IMR-90 (cell line): Measurements from ENCODE around the gene FAM149A. TPM values are rescaled to one million over a fixed set of nuclear protein-coding genes. Genes with fewer than 3 reads are reported as not detected.

ENCODE experiments used
- ATAC-seq: fragments of 200-7000 bp; cut with Tn5 transposase; 2 replicates; pipeline ENCODE4 v1.9.1; 2020; ENCODE audit warnings: low read depth, mild to moderate bottlenecking, moderate library complexity
- BruUV-seq: library from RNA; stranded (reverse); fragments of 400-500 nt; replicated peaks from 2 replicates; lab custom pipeline; 2021; lab: Mats Ljungman, UMichigan
- CTCF ChIA-PET: fragments of 300-600 bp; formaldehyde crosslinking; extraction: SDS; loops from one replicate; lab custom pipeline; 2021; ENCODE audit warnings: antibody characterized with exemption; lab: Yijun Ruan, JAX
- POLR2A ChIA-PET: fragments of 300-600 bp; sonication (Branson Sonifier 250); formaldehyde crosslinking; loops from one replicate; lab custom pipeline; 2022; ENCODE audit warnings: antibody characterized with exemption; ENCODE audit not compliant: unreplicated experiment; lab: Charles Lee
- DNase-seq: peaks from one replicate; pipeline ENCODE4 v3.0.0; 2013
- H2AFZ ChIP-seq: replicated peaks from 2 replicates; pipeline ENCODE3; 2013; ENCODE audit warnings: low read length, mild to moderate bottlenecking; ENCODE audit not compliant: poor library complexity
- H2AK5ac ChIP-seq: 2 replicates; pipeline ENCODE4 v1.6.1; 2013; ENCODE audit warnings: low read depth, low read length, inconsistent platforms
- H2AK9ac ChIP-seq: replicated peaks from 2 replicates; pipeline ENCODE3; 2013; ENCODE audit warnings: mild to moderate bottlenecking, low read depth, low read length, moderate library complexity; ENCODE audit not compliant: poor library complexity
- H2BK120ac ChIP-seq: 2 replicates; pipeline ENCODE4 v1.6.1; 2013; ENCODE audit warnings: low read depth, low read length, inconsistent platforms
- H2BK15ac ChIP-seq: 3 replicates; pipeline ENCODE4 v1.6.1; 2013; ENCODE audit warnings: low read depth, low read length, inconsistent platforms
- H2BK20ac ChIP-seq: 2 replicates; pipeline ENCODE4 v1.6.1; 2013; ENCODE audit warnings: low read depth, mild to moderate bottlenecking, inconsistent platforms, low read length, moderate library complexity
- H2BK5ac ChIP-seq: 2 replicates; pipeline ENCODE4 v1.6.1; 2013; ENCODE audit warnings: mild to moderate bottlenecking, low read depth, low read length, inconsistent platforms; ENCODE audit not compliant: poor library complexity, severe bottlenecking
- H3K14ac ChIP-seq: replicated peaks from 2 replicates; pipeline ENCODE4 v1.6.1; 2013; ENCODE audit warnings: low read depth, low read length, inconsistent platforms
- H3K18ac ChIP-seq: 2 replicates; pipeline ENCODE4 v1.6.1; 2013; ENCODE audit warnings: low read depth, low read length, control low read depth
- H3K23ac ChIP-seq: 2 replicates; pipeline ENCODE4 v1.6.1; 2013; ENCODE audit warnings: low read depth, low read length, inconsistent platforms
- H3K27ac ChIP-seq: 2 replicates; pipeline ENCODE4 v1.5.1; 2013; ENCODE audit warnings: mild to moderate bottlenecking, control low read depth, low read length; ENCODE audit not compliant: insufficient read depth
- H3K27me3 ChIP-seq: 2 replicates; pipeline ENCODE4 v1.6.1; 2013; ENCODE audit warnings: low read length; ENCODE audit not compliant: control insufficient read depth, insufficient read depth
- H3K36me3 ChIP-seq: 2 replicates; pipeline ENCODE4 v1.6.1; 2013; ENCODE audit warnings: low read length, mixed read lengths; ENCODE audit not compliant: control insufficient read depth, insufficient read depth
- H3K4ac ChIP-seq: 2 replicates; pipeline ENCODE4 v1.6.1; 2013; ENCODE audit warnings: low read depth, low read length, inconsistent platforms
- H3K4me1 ChIP-seq: 2 replicates; pipeline ENCODE4 v1.6.1; 2013; ENCODE audit warnings: low read length, mixed read lengths; ENCODE audit not compliant: control insufficient read depth, insufficient read depth
- H3K4me2 ChIP-seq: 2 replicates; pipeline ENCODE4 v1.6.1; 2013; ENCODE audit warnings: low read depth, mild to moderate bottlenecking, control low read depth, low read length, moderate library complexity
- H3K4me3 ChIP-seq: 2 replicates; pipeline ENCODE4 v1.5.1; 2013; ENCODE audit warnings: low read depth, mild to moderate bottlenecking, control low read depth, low read length, moderate library complexity; ENCODE audit not compliant: insufficient read depth
- H3K56ac ChIP-seq: 2 replicates; pipeline ENCODE4 v1.6.1; 2013; ENCODE audit warnings: low read length, inconsistent platforms; ENCODE audit not compliant: insufficient read depth; ENCODE audit errors: extremely low read depth
- H3K79me1 ChIP-seq, 2 experiments: 2 replicates each; pipeline ENCODE4 v1.6.1; 2013; ENCODE audit warnings: low read length in 2 of 2, inconsistent platforms in 1 of 2, low read depth in 1 of 2
- H3K9ac ChIP-seq: 2 replicates; pipeline ENCODE4 v1.6.1; 2013; ENCODE audit warnings: low read depth, low read length, control low read depth
- H3K9me1 ChIP-seq: 2 replicates; pipeline ENCODE4 v1.6.1; 2013; ENCODE audit warnings: low read length, inconsistent platforms; ENCODE audit not compliant: insufficient read depth
- H3K9me3 ChIP-seq: 2 replicates; pipeline ENCODE4 v1.6.1; 2013; ENCODE audit warnings: low read length; ENCODE audit not compliant: control insufficient read depth, insufficient read depth
- H4K20me1 ChIP-seq: 2 replicates; pipeline ENCODE4 v1.6.1; 2013; ENCODE audit warnings: low read length, inconsistent platforms; ENCODE audit not compliant: insufficient read depth
- H4K5ac ChIP-seq: 2 replicates; pipeline ENCODE4 v1.6.1; 2013; ENCODE audit warnings: mild to moderate bottlenecking, low read depth, low read length, control low read depth
- H4K8ac ChIP-seq, 2 experiments: 2 replicates each; pipeline ENCODE4 v1.6.1; 2013; ENCODE audit warnings: low read depth in 2 of 2, low read length in 2 of 2, control low read depth in 1 of 2, inconsistent platforms in 1 of 2
- H4K91ac ChIP-seq: 2 replicates; pipeline ENCODE4 v1.6.1; 2013; ENCODE audit warnings: low read depth, low read length, inconsistent platforms; ENCODE audit not compliant: insufficient read depth
- CEBPB ChIP-seq: IDR thresholded peaks from 2 replicates; pipeline ENCODE4 v1.6.1; 2012; ENCODE audit warnings: low read depth, low read length, improper control_type of control experiment
- FOS ChIP-seq: fragments of 150-350 bp; IDR thresholded peaks from 2 replicates; pipeline ENCODE4 v1.6.1; 2016; ENCODE audit warnings: low read depth, low read length
- MXI1 ChIP-seq: IDR thresholded peaks from 2 replicates; pipeline ENCODE4 v1.6.1; 2012; ENCODE audit warnings: low read depth, mild to moderate bottlenecking, low read length, moderate library complexity, borderline replicate concordance
- RAD21 ChIP-seq: IDR thresholded peaks from 2 replicates; pipeline ENCODE4 v1.6.1; 2012; ENCODE audit warnings: low read length, improper control_type of control experiment
- WGBS, 2 experiments: methylation state at CpG; one replicate each; pipeline versions ENCODE4 v1.1.5 to v1.1.7; 2013; ENCODE audit warnings: missing lambda C conversion rate in 2 of 2; ENCODE audit not compliant: insufficient read length in 1 of 2; ENCODE audit errors: extremely low coverage in 2 of 2; 5-methylcytosine and 5-hydroxymethylcytosine counted together
- dilution Hi-C: fragments of 300-500 bp; cut with HindIII; formaldehyde crosslinking; loops from one replicate; pipeline ENCODE4 v1.14.3; 2018; ENCODE audit warnings: low sequenced_read_pairs; ENCODE audit not compliant: unreplicated experiment
- in situ Hi-C: fragments of 300-500 bp; cut with MboI; formaldehyde crosslinking; loops from 3 replicates; pipeline ENCODE4 v1.14.3; 2019; ENCODE audit warnings: low sequenced_read_pairs, inconsistent platforms, mixed read lengths
- intact Hi-C: fragments of 100-400 bp; cut with micrococcal nuclease; formaldehyde crosslinking; loops from 2 replicates; pipeline ENCODE4 v1.10.0; 2022
- polyA plus RNA-seq, 3 experiments: library from polyadenylated mRNA; depleted of rRNA; stranded (reverse); fragments of >200 nt; gene quantifications; 2 replicates each; pipeline ENCODE4 v1.2.3, GENCODE V29; 2012; ENCODE audit warnings: low replicate concordance in 1 of 3
- total RNA-seq: library from RNA; depleted of rRNA; stranded (reverse); fragments of >200 nt; gene quantifications from 2 replicates; pipeline ENCODE4 v1.2.3, GENCODE V29; 2012

FAM149A gene
- total and polyA plus RNA-seq, 2 of the 4 experiments (the other 2 are of a cell fraction): 0.54 to 0.70 TPM

- no TSS peak for BruUV-seq
- Histone ChIP-seq H3K4me1 (no peaks in the 10 kb centered on the region), H2AFZ (no peak overlapping the region), H2BK120ac (no peak overlapping the region), H3K9ac (no peak overlapping the region), H3K9me1 (no peaks in the 10 kb centered on the region), H3K4ac (no peak overlapping the region), H2BK5ac (no peak overlapping the region), H3K18ac (no peak overlapping the region), H3K27ac (no peak overlapping the region), H4K8ac (no peak overlapping the region), H3K14ac (no peak overlapping the region), H4K5ac (no peak overlapping the region), H4K20me1 (no peaks in the 10 kb centered on the region), H2BK15ac (no peak overlapping the region), H3K56ac (no peak overlapping the region), H3K23ac (no peak overlapping the region), H3K36me3 (no peaks in the 10 kb centered on the region), H2BK20ac (no peak overlapping the region), H4K91ac (no peak overlapping the region), H3K79me1 (no peaks in the 10 kb centered on the region), H2AK5ac (no peak overlapping the region), H3K4me3 (no peak overlapping the region), H3K9me3 (no peaks in the 10 kb centered on the region), H3K27me3 (peaks cover 4% of the 10 kb centered on the region; the same call in 1 of the 2 replicates), H3K4me2 (no peak overlapping the region), H2AK9ac (no peak overlapping the region)
- dilution Hi-C loops: no loop called here
- ChIA-PET CTCF (no interaction called here), POLR2A (no interaction called here)
- intact Hi-C loops: loop anchor here (10.0 kb wide), 1 partner anchor 97 kb away; no protein-coding TSS in a partner anchor
- in situ Hi-C loops: no loop called here
- ATAC-seq (no peak), DNase-seq (no peak)
- no peak for TF ChIP-seq CEBPB
- TF ChIP-seq MXI1: no peak
- TF ChIP-seq RAD21: no peak
- TF ChIP-seq FOS: no peak
- WGBS, 2 experiments: no CpG with 5 or more reads among the region's 2 CpGs
Observed at GRCh38 chr4:186131935-186132334, 27.4 kb downstream of the FAM149A start.
